Measurements from ENCODE around the gene NID1. TPM values are rescaled to one million over a fixed set of nuclear protein-coding genes. Genes with fewer than 3 reads are reported as not detected.

Gene NID1
- total RNA-seq, 1 experiment from 2014 or later: 19.2 TPM

DNA sequence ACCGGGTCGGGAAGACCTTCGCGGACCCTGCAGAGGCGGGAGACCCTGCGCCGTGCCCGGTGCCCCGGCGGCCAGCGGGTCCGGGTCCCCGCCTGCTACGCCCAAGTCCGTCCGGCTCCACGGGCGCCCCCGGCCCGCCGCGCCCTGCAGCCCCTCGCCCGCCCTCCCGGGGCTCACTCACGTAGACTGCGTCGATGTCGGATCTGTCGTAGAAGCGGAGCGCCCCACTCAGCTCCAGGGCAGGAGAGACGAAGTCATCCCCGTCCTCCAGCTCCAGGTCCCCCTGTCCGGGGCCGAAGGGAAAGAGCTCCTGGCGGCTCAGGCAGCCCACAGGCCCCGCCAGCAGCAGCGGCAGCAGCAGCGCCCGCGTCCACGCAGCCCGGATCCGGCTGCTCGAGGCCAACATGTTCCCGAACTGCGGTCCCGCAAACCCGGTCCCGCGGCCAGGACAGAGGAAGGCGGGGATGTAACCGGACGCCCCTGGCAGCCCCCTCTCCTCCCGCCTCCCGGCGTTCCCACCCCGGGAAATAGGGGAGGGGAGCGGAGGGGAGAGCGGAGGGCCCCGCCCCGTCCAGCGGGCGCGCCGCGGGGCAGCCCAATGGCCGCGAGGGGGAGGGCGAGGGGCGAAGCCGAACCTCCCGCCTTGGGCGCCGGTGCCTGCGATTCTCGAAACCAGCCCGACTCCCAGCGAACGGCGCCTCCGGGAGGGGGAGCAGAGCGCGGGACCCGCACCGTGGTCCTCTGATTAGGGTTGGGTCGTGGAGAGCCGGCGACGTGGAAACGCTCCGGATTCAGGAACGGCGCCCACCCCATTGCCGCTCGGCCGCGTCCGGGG is at the start of gene NID1 (continued):
- TF ChIP-seq, protein P1, sequence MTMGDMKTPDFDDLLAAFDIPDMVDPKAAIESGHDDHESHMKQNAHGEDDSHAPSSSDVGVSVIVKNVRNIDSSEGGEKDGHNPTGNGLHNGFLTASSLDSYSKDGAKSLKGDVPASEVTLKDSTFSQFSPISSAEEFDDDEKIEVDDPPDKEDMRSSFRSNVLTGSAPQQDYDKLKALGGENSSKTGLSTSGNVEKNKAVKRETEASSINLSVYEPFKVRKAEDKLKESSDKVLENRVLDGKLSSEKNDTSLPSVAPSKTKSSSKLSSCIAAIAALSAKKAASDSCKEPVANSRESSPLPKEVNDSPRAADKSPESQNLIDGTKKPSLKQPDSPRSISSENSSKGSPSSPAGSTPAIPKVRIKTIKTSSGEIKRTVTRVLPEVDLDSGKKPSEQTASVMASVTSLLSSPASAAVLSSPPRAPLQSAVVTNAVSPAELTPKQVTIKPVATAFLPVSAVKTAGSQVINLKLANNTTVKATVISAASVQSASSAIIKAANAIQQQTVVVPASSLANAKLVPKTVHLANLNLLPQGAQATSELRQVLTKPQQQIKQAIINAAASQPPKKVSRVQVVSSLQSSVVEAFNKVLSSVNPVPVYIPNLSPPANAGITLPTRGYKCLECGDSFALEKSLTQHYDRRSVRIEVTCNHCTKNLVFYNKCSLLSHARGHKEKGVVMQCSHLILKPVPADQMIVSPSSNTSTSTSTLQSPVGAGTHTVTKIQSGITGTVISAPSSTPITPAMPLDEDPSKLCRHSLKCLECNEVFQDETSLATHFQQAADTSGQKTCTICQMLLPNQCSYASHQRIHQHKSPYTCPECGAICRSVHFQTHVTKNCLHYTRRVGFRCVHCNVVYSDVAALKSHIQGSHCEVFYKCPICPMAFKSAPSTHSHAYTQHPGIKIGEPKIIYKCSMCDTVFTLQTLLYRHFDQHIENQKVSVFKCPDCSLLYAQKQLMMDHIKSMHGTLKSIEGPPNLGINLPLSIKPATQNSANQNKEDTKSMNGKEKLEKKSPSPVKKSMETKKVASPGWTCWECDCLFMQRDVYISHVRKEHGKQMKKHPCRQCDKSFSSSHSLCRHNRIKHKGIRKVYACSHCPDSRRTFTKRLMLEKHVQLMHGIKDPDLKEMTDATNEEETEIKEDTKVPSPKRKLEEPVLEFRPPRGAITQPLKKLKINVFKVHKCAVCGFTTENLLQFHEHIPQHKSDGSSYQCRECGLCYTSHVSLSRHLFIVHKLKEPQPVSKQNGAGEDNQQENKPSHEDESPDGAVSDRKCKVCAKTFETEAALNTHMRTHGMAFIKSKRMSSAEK (CRISPR knock-in tag; IDR thresholded peaks at IDR 0.05; ENCODE audit: borderline replicate concordance): no peak
- TF ChIP-seq NR2C2 (CRISPR knock-in tag; IDR thresholded peaks at IDR 0.05) (0 out of 2 replicates have a peak, but pooled peaks have one; percentile 17), NFATC4 (CRISPR knock-in tag; IDR thresholded peaks at IDR 0.05) (no peak), ZNF219 (CRISPR knock-in tag; IDR thresholded peaks at IDR 0.05; ENCODE audit: borderline replicate concordance) (no peak), CBFB (CRISPR knock-in tag; IDR thresholded peaks at IDR 0.05; ENCODE audit: low read depth) (no peak), CREB1 (CRISPR knock-in tag; IDR thresholded peaks at IDR 0.05) (peak; percentile 16; the same call in 1 of the 2 replicates), ZNF671 (CRISPR knock-in tag; IDR thresholded peaks at IDR 0.05) (no peak), HMGA2 (CRISPR knock-in tag; IDR thresholded peaks at IDR 0.05) (no peak), CREM (CRISPR knock-in tag; IDR thresholded peaks at IDR 0.05) (no peak), NR3C1 (CRISPR knock-in tag; conservative IDR thresholded peaks at IDR 0.05; ENCODE audit: low read depth) (no peak; the same call in 1 of the 2 replicates), IRF2 (CRISPR knock-in tag; IDR thresholded peaks at IDR 0.05; ENCODE audit: borderline replicate concordance, low read depth) (no peak), JAZF1 (CRISPR knock-in tag; IDR thresholded peaks at IDR 0.05) (no peak)
- TF ChIP-seq, protein P2, sequence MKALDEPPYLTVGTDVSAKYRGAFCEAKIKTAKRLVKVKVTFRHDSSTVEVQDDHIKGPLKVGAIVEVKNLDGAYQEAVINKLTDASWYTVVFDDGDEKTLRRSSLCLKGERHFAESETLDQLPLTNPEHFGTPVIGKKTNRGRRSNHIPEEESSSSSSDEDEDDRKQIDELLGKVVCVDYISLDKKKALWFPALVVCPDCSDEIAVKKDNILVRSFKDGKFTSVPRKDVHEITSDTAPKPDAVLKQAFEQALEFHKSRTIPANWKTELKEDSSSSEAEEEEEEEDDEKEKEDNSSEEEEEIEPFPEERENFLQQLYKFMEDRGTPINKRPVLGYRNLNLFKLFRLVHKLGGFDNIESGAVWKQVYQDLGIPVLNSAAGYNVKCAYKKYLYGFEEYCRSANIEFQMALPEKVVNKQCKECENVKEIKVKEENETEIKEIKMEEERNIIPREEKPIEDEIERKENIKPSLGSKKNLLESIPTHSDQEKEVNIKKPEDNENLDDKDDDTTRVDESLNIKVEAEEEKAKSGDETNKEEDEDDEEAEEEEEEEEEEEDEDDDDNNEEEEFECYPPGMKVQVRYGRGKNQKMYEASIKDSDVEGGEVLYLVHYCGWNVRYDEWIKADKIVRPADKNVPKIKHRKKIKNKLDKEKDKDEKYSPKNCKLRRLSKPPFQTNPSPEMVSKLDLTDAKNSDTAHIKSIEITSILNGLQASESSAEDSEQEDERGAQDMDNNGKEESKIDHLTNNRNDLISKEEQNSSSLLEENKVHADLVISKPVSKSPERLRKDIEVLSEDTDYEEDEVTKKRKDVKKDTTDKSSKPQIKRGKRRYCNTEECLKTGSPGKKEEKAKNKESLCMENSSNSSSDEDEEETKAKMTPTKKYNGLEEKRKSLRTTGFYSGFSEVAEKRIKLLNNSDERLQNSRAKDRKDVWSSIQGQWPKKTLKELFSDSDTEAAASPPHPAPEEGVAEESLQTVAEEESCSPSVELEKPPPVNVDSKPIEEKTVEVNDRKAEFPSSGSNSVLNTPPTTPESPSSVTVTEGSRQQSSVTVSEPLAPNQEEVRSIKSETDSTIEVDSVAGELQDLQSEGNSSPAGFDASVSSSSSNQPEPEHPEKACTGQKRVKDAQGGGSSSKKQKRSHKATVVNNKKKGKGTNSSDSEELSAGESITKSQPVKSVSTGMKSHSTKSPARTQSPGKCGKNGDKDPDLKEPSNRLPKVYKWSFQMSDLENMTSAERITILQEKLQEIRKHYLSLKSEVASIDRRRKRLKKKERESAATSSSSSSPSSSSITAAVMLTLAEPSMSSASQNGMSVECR (CRISPR knock-in tag; IDR thresholded peaks at IDR 0.05; ENCODE audit: borderline replicate concordance): no peak; the same call in 1 of the 2 replicates
- TF ChIP-seq, protein P3, sequence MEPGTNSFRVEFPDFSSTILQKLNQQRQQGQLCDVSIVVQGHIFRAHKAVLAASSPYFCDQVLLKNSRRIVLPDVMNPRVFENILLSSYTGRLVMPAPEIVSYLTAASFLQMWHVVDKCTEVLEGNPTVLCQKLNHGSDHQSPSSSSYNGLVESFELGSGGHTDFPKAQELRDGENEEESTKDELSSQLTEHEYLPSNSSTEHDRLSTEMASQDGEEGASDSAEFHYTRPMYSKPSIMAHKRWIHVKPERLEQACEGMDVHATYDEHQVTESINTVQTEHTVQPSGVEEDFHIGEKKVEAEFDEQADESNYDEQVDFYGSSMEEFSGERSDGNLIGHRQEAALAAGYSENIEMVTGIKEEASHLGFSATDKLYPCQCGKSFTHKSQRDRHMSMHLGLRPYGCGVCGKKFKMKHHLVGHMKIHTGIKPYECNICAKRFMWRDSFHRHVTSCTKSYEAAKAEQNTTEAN (CRISPR knock-in tag; IDR thresholded peaks at IDR 0.05): 0 out of 2 replicates have a peak, but pooled peaks have one; percentile 2
- TF ChIP-seq, protein P4, sequence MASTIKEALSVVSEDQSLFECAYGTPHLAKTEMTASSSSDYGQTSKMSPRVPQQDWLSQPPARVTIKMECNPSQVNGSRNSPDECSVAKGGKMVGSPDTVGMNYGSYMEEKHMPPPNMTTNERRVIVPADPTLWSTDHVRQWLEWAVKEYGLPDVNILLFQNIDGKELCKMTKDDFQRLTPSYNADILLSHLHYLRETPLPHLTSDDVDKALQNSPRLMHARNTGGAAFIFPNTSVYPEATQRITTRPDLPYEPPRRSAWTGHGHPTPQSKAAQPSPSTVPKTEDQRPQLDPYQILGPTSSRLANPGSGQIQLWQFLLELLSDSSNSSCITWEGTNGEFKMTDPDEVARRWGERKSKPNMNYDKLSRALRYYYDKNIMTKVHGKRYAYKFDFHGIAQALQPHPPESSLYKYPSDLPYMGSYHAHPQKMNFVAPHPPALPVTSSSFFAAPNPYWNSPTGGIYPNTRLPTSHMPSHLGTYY (CRISPR knock-in tag; IDR thresholded peaks at IDR 0.05): no peak
- TF ChIP-seq, protein P5, sequence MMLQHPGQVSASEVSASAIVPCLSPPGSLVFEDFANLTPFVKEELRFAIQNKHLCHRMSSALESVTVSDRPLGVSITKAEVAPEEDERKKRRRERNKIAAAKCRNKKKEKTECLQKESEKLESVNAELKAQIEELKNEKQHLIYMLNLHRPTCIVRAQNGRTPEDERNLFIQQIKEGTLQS (CRISPR knock-in tag; conservative IDR thresholded peaks at IDR 0.05): no peak
- TF ChIP-seq, protein P6, sequence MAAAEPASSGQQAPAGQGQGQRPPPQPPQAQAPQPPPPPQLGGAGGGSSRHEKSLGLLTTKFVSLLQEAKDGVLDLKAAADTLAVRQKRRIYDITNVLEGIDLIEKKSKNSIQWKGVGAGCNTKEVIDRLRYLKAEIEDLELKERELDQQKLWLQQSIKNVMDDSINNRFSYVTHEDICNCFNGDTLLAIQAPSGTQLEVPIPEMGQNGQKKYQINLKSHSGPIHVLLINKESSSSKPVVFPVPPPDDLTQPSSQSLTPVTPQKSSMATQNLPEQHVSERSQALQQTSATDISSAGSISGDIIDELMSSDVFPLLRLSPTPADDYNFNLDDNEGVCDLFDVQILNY (CRISPR knock-in tag; IDR thresholded peaks at IDR 0.05): peak; percentile 88
- TF ChIP-seq, protein P7, sequence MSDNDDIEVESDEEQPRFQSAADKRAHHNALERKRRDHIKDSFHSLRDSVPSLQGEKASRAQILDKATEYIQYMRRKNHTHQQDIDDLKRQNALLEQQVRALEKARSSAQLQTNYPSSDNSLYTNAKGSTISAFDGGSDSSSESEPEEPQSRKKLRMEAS (CRISPR knock-in tag; IDR thresholded peaks at IDR 0.05): peak; percentile 76
- TF ChIP-seq, protein P8, sequence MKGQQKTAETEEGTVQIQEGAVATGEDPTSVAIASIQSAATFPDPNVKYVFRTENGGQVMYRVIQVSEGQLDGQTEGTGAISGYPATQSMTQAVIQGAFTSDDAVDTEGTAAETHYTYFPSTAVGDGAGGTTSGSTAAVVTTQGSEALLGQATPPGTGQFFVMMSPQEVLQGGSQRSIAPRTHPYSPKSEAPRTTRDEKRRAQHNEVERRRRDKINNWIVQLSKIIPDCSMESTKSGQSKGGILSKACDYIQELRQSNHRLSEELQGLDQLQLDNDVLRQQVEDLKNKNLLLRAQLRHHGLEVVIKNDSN (CRISPR knock-in tag; IDR thresholded peaks at IDR 0.05): no peak
- TF ChIP-seq, protein P9, sequence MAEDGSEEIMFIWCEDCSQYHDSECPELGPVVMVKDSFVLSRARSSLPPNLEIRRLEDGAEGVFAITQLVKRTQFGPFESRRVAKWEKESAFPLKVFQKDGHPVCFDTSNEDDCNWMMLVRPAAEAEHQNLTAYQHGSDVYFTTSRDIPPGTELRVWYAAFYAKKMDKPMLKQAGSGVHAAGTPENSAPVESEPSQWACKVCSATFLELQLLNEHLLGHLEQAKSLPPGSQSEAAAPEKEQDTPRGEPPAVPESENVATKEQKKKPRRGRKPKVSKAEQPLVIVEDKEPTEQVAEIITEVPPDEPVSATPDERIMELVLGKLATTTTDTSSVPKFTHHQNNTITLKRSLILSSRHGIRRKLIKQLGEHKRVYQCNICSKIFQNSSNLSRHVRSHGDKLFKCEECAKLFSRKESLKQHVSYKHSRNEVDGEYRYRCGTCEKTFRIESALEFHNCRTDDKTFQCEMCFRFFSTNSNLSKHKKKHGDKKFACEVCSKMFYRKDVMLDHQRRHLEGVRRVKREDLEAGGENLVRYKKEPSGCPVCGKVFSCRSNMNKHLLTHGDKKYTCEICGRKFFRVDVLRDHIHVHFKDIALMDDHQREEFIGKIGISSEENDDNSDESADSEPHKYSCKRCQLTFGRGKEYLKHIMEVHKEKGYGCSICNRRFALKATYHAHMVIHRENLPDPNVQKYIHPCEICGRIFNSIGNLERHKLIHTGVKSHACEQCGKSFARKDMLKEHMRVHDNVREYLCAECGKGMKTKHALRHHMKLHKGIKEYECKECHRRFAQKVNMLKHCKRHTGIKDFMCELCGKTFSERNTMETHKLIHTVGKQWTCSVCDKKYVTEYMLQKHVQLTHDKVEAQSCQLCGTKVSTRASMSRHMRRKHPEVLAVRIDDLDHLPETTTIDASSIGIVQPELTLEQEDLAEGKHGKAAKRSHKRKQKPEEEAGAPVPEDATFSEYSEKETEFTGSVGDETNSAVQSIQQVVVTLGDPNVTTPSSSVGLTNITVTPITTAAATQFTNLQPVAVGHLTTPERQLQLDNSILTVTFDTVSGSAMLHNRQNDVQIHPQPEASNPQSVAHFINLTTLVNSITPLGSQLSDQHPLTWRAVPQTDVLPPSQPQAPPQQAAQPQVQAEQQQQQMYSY (CRISPR knock-in tag; IDR thresholded peaks at IDR 0.05): no peak
